WTC11 (cell line): ENCODE measurements around the gene CACNB4. TPM values are rescaled to one million over a fixed set of nuclear protein-coding genes. Genes with fewer than 3 reads are reported as not detected.

ENCODE experiments used
- ATAC-seq: fragments of 200-7000 bp; cut with Tn5 transposase; 2 replicates; pipeline ENCODE4 v1.10.0; 2021; ENCODE audit warnings: mild to moderate bottlenecking, moderate library complexity
- CTCF ChIA-PET: fragments of 300-600 bp; sonication (Branson Sonifier 250); formaldehyde crosslinking; loops from one replicate; lab custom pipeline; 2021; ENCODE audit warnings: antibody characterized with exemption; lab: Charles Lee
- POLR2A ChIA-PET: fragments of 350-600 bp; sonication (Branson Sonifier 250); formaldehyde crosslinking; loops from one replicate; lab custom pipeline; 2021; ENCODE audit warnings: antibody characterized with exemption; lab: Charles Lee
- DNase-seq: peaks from one replicate; pipeline ENCODE4 v3.0.0; 2021; ENCODE audit warnings: low spot score
- H3K27ac Mint-ChIP-seq: 2 replicates; pipeline ENCODE4 v1.8.0; 2021; ENCODE audit warnings: mixed read lengths
- H3K27me3 Mint-ChIP-seq: 2 replicates; pipeline ENCODE4 v1.8.0; 2021; ENCODE audit warnings: low read depth, mild to moderate bottlenecking, moderate library complexity, mixed read lengths
- H3K36me3 Mint-ChIP-seq: 2 replicates; pipeline ENCODE4 v1.8.0; 2021; ENCODE audit warnings: mixed read lengths
- H3K4me1 Mint-ChIP-seq: 2 replicates; pipeline ENCODE4 v1.8.0; 2022; ENCODE audit warnings: mixed read lengths
- H3K4me3 Mint-ChIP-seq: 2 replicates; pipeline ENCODE4 v1.8.0; 2021; ENCODE audit warnings: mild to moderate bottlenecking, moderate library complexity, mixed read lengths
- H3K9me3 Mint-ChIP-seq: 2 replicates; pipeline ENCODE4 v1.8.0; 2021; ENCODE audit warnings: mixed read lengths
- ATF3 ChIP-seq: sonication (generic); formaldehyde crosslinking; conservative IDR thresholded peaks from 2 replicates; pipeline ENCODE4 v1.8.1; 2022; ENCODE audit warnings: mild to moderate bottlenecking, missing genetic modification reagents
- CREB1 ChIP-seq: sonication (generic); formaldehyde crosslinking; IDR thresholded peaks from 2 replicates; pipeline ENCODE4 v1.8.0; 2023; ENCODE audit warnings: mild to moderate bottlenecking, missing genetic modification reagents
- CREM ChIP-seq: sonication (generic); formaldehyde crosslinking; IDR thresholded peaks from 2 replicates; pipeline ENCODE4 v1.8.1; 2022; ENCODE audit warnings: mild to moderate bottlenecking, missing genetic modification reagents, moderate library complexity
- FOXP1 ChIP-seq: sonication (generic); formaldehyde crosslinking; IDR thresholded peaks from 2 replicates; pipeline ENCODE4 v1.8.0; 2022; ENCODE audit warnings: missing genetic modification reagents, mild to moderate bottlenecking, moderate library complexity, borderline replicate concordance
- JUN ChIP-seq: sonication (generic); formaldehyde crosslinking; IDR thresholded peaks from 2 replicates; pipeline ENCODE4 v1.8.0; 2023; ENCODE audit warnings: mild to moderate bottlenecking, missing genetic modification reagents
- PRRX2 ChIP-seq: fragments of 250-450 bp; sonication (Bioruptor Pico); IDR thresholded peaks from 2 replicates; pipeline ENCODE4 v1.8.0; 2021; ENCODE audit warnings: mild to moderate bottlenecking
- SMAD3 ChIP-seq: sonication (generic); formaldehyde crosslinking; IDR thresholded peaks from 2 replicates; pipeline ENCODE4 v1.8.0; 2022; ENCODE audit warnings: missing genetic modification reagents, mild to moderate bottlenecking, borderline replicate concordance
- ZNF121 ChIP-seq: sonication (generic); formaldehyde crosslinking; IDR thresholded peaks from 2 replicates; pipeline ENCODE4 v1.8.0; 2023; ENCODE audit warnings: missing genetic modification reagents
- ZNF416 ChIP-seq: fragments of 250-450 bp; sonication (Bioruptor Pico); IDR thresholded peaks from 2 replicates; pipeline ENCODE4 v1.9.0; 2021; ENCODE audit warnings: mild to moderate bottlenecking, inconsistent platforms
- total RNA-seq: library from RNA; stranded (reverse); gene quantifications from 3 replicates; pipeline ENCODE4 v1.2.3, GENCODE V29; 2021
- TF ChIP-seq, protein P1 (sequence below): sonication (generic); formaldehyde crosslinking; IDR thresholded peaks from 2 replicates; pipeline ENCODE4 v1.8.1; 2022; ENCODE audit warnings: low read depth, missing genetic modification reagents, borderline replicate concordance
- TF ChIP-seq, protein P2 (sequence below): fragments of 250-450 bp; sonication (Bioruptor Pico); IDR thresholded peaks from 2 replicates; pipeline ENCODE4 v1.8.0; 2021; ENCODE audit warnings: mild to moderate bottlenecking
- TF ChIP-seq, protein P3 (sequence below): sonication (generic); formaldehyde crosslinking; IDR thresholded peaks from 2 replicates; pipeline ENCODE4 v1.8.0; 2023; ENCODE audit warnings: missing genetic modification reagents
- TF ChIP-seq, protein P4 (sequence below): sonication (generic); formaldehyde crosslinking; IDR thresholded peaks from 2 replicates; pipeline ENCODE4 v1.8.0; 2023; ENCODE audit warnings: missing genetic modification reagents, mild to moderate bottlenecking, borderline replicate concordance
- TF ChIP-seq, protein P5 (sequence below): sonication (generic); formaldehyde crosslinking; IDR thresholded peaks from 2 replicates; pipeline ENCODE4 v1.8.0; 2022; ENCODE audit warnings: mild to moderate bottlenecking, missing genetic modification reagents

CACNB4 gene
- total RNA-seq, 1 experiment from 2014 or later, result 4.7 TPM

- TF ChIP-seq, protein P1, sequence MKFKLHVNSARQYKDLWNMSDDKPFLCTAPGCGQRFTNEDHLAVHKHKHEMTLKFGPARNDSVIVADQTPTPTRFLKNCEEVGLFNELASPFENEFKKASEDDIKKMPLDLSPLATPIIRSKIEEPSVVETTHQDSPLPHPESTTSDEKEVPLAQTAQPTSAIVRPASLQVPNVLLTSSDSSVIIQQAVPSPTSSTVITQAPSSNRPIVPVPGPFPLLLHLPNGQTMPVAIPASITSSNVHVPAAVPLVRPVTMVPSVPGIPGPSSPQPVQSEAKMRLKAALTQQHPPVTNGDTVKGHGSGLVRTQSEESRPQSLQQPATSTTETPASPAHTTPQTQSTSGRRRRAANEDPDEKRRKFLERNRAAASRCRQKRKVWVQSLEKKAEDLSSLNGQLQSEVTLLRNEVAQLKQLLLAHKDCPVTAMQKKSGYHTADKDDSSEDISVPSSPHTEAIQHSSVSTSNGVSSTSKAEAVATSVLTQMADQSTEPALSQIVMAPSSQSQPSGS (CRISPR knock-in tag), result no peak
- TF ChIP-seq ATF3 (CRISPR knock-in tag) (no peak), CREB1 (CRISPR knock-in tag) (no peak), SMAD3 (no peak), ZNF121 (CRISPR knock-in tag) (no peak), ZNF416 (CRISPR knock-in tag) (no peak), PRRX2 (no peak), CREM (CRISPR knock-in tag) (no peak)
- TF ChIP-seq, protein P2, sequence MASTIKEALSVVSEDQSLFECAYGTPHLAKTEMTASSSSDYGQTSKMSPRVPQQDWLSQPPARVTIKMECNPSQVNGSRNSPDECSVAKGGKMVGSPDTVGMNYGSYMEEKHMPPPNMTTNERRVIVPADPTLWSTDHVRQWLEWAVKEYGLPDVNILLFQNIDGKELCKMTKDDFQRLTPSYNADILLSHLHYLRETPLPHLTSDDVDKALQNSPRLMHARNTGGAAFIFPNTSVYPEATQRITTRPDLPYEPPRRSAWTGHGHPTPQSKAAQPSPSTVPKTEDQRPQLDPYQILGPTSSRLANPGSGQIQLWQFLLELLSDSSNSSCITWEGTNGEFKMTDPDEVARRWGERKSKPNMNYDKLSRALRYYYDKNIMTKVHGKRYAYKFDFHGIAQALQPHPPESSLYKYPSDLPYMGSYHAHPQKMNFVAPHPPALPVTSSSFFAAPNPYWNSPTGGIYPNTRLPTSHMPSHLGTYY (CRISPR knock-in tag), result no peak
- TF ChIP-seq, protein P3, sequence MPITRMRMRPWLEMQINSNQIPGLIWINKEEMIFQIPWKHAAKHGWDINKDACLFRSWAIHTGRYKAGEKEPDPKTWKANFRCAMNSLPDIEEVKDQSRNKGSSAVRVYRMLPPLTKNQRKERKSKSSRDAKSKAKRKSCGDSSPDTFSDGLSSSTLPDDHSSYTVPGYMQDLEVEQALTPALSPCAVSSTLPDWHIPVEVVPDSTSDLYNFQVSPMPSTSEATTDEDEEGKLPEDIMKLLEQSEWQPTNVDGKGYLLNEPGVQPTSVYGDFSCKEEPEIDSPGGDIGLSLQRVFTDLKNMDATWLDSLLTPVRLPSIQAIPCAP (CRISPR knock-in tag), result no peak
- TF ChIP-seq, protein P4, sequence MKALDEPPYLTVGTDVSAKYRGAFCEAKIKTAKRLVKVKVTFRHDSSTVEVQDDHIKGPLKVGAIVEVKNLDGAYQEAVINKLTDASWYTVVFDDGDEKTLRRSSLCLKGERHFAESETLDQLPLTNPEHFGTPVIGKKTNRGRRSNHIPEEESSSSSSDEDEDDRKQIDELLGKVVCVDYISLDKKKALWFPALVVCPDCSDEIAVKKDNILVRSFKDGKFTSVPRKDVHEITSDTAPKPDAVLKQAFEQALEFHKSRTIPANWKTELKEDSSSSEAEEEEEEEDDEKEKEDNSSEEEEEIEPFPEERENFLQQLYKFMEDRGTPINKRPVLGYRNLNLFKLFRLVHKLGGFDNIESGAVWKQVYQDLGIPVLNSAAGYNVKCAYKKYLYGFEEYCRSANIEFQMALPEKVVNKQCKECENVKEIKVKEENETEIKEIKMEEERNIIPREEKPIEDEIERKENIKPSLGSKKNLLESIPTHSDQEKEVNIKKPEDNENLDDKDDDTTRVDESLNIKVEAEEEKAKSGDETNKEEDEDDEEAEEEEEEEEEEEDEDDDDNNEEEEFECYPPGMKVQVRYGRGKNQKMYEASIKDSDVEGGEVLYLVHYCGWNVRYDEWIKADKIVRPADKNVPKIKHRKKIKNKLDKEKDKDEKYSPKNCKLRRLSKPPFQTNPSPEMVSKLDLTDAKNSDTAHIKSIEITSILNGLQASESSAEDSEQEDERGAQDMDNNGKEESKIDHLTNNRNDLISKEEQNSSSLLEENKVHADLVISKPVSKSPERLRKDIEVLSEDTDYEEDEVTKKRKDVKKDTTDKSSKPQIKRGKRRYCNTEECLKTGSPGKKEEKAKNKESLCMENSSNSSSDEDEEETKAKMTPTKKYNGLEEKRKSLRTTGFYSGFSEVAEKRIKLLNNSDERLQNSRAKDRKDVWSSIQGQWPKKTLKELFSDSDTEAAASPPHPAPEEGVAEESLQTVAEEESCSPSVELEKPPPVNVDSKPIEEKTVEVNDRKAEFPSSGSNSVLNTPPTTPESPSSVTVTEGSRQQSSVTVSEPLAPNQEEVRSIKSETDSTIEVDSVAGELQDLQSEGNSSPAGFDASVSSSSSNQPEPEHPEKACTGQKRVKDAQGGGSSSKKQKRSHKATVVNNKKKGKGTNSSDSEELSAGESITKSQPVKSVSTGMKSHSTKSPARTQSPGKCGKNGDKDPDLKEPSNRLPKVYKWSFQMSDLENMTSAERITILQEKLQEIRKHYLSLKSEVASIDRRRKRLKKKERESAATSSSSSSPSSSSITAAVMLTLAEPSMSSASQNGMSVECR, result no peak
- TF ChIP-seq, all 79 proteins: peak for 0
- Mint-ChIP-seq H3K27me3 (peaks cover 14% of the 10 kb centered on the region), H3K36me3 (no peaks in the 10 kb centered on the region), H3K9me3 (no peaks in the 10 kb centered on the region), H3K4me3 (no peak overlapping the region), H3K27ac (no peak overlapping the region; the same call in 1 of the 2 replicates), H3K4me1 (peaks cover 50% of the 10 kb centered on the region)
- ChIA-PET POLR2A (interaction anchor here (1.2 kb wide), 1 partner anchor 59 kb away, joined by 3 read pairs; no protein-coding TSS in a partner anchor), CTCF (interaction anchor here (0.7 to 2.6 kb wide), 10 partner anchors 8 to 610 kb away, joined by 3 to 18 read pairs (median 4); partner anchors contain the start of gene STAM2)
- peak; percentile 14 for ATAC-seq
- DNase-seq, result no peak
Measured at GRCh38 chr2:152038441-152038958, 60.3 kb downstream of the CACNB4 start.

DNA sequence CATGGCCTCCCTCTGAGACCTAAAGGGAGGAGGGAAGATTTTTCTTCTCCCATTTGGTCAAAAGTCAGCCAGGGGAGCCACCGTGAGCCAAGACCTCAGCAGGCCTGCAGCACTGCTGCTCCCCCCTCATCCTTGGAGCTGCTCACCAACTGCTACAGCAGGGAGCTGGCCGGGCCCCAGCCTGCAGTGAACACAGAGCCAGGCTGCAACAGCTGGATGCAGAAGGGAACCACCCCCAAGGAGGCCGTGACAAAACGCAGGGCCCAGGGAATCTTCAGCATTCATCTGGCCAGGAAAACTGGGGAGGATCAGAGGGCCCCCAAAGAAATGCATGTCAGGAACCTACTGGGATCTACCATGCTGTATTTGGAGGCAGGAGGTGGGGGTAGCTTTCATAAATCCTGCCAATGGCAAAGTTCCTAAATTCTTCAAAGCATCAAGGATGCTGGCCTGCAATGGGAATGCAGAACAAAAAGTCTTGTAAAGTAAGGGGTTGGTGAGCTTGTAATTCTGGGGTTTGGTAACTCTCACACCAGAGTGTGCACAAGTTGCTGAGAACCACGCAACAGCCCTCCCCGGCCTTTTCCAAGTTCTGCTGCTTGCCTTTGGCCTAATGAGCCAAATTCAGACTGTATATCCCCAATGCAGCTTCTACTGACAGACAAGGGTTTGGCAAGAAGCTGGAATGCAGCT, 61.0 kb downstream of the CACNB4 start:
- ATAC-seq (no peak), DNase-seq (no peak)
- POLR2A ChIA-PET, result interaction anchor here (1.2 kb wide), 1 partner anchor 60 kb away, joined by 3 read pairs; no protein-coding TSS in a partner anchor
- peaks cover 53% of the 10 kb centered on the region for H3K4me1 Mint-ChIP-seq
- no peak overlapping the region for H3K4me3 Mint-ChIP-seq
- TF ChIP-seq JUN (no peak), FOXP1 (CRISPR knock-in tag) (no peak)
- TF ChIP-seq, protein P5, sequence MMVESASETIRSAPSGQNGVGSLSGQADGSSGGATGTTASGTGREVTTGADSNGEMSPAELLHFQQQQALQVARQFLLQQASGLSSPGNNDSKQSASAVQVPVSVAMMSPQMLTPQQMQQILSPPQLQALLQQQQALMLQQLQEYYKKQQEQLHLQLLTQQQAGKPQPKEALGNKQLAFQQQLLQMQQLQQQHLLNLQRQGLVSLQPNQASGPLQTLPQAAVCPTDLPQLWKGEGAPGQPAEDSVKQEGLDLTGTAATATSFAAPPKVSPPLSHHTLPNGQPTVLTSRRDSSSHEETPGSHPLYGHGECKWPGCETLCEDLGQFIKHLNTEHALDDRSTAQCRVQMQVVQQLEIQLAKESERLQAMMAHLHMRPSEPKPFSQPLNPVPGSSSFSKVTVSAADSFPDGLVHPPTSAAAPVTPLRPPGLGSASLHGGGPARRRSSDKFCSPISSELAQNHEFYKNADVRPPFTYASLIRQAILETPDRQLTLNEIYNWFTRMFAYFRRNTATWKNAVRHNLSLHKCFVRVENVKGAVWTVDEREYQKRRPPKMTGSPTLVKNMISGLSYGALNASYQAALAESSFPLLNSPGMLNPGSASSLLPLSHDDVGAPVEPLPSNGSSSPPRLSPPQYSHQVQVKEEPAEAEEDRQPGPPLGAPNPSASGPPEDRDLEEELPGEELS, result no peak
- H3K27me3 Mint-ChIP-seq, result peaks cover 17% of the 10 kb centered on the region
- no peak overlapping the region for H3K27ac Mint-ChIP-seq
- no peaks in the 10 kb centered on the region for H3K36me3 Mint-ChIP-seq
- CTCF ChIA-PET, result interaction anchor here (0.9 to 2.6 kb wide), 9 partner anchors 8 to 610 kb away, joined by 3 to 18 read pairs (median 4); partner anchors contain the start of gene STAM2
- H3K9me3 Mint-ChIP-seq, result no peaks in the 10 kb centered on the region
